Osteoblast (primary cell): ENCODE results near the gene PRDM12. TPM values are rescaled to one million over a fixed set of nuclear protein-coding genes. Genes with fewer than 3 reads are reported as not detected.

Experiments
- DNase-seq: peaks from one replicate; pipeline ENCODE4 v3.0.0; 2011; ENCODE audit warnings: low spot score, mixed read lengths; ENCODE audit not compliant: insufficient read length; ENCODE audit errors: missing footprints
- H2AFZ ChIP-seq: 2 replicates; pipeline ENCODE4 v1.6.0; 2011; ENCODE audit warnings: mild to moderate bottlenecking, low read length
- H3K27ac ChIP-seq: 2 replicates; pipeline ENCODE4 v1.5.1; 2011; ENCODE audit warnings: mild to moderate bottlenecking, low read depth, low read length, moderate library complexity
- H3K27me3 ChIP-seq: 2 replicates; pipeline ENCODE4 v1.6.0; 2012; ENCODE audit warnings: mild to moderate bottlenecking, control low read depth, inconsistent platforms, low read length, moderate library complexity; ENCODE audit not compliant: insufficient read depth
- H3K36me3 ChIP-seq: 2 replicates; pipeline ENCODE4 v1.5.1; 2011; ENCODE audit warnings: mild to moderate bottlenecking, low read length, control low read depth, moderate library complexity; ENCODE audit not compliant: insufficient read depth
- H3K4me1 ChIP-seq: 2 replicates; pipeline ENCODE4 v1.5.1; 2011; ENCODE audit warnings: mild to moderate bottlenecking, low read length, control low read depth, moderate library complexity; ENCODE audit not compliant: insufficient read depth
- H3K4me2 ChIP-seq: 2 replicates; pipeline ENCODE4 v1.6.0; 2011; ENCODE audit warnings: mild to moderate bottlenecking, low read length; ENCODE audit not compliant: insufficient read depth
- H3K4me3 ChIP-seq: fragments of 200-600 bp; sonication (generic); 3 replicates; pipeline ENCODE4 v1.5.1; 2012; ENCODE audit warnings: mild to moderate bottlenecking, low read length, inconsistent platforms; ENCODE audit not compliant: insufficient read depth
- H3K79me2 ChIP-seq: 2 replicates; pipeline ENCODE4 v1.6.0; 2012; ENCODE audit warnings: mild to moderate bottlenecking, low read length, control low read depth, inconsistent platforms; ENCODE audit not compliant: insufficient read depth
- H3K9me3 ChIP-seq: 2 replicates; pipeline ENCODE4 v1.5.1; 2011; ENCODE audit warnings: low read depth, low read length, control low read depth
- H4K20me1 ChIP-seq: 2 replicates; pipeline ENCODE4 v1.6.0; 2012; ENCODE audit warnings: mild to moderate bottlenecking, low read length, control low read depth; ENCODE audit not compliant: insufficient read depth
- total RNA-seq: library from RNA; depleted of rRNA; stranded (reverse); fragments of >200 nt; gene quantifications from 2 replicates; pipeline ENCODE4 v1.2.3, GENCODE V29; 2012
- TF ChIP-seq, protein P1 (sequence below): IDR thresholded peaks from 2 replicates; pipeline ENCODE4 v1.5.1; 2011; ENCODE audit warnings: mild to moderate bottlenecking, low read depth, low read length, moderate library complexity; ENCODE audit errors: extremely low read depth

The PRDM12 gene
- total RNA-seq, 1 donor = not detected

DNA sequence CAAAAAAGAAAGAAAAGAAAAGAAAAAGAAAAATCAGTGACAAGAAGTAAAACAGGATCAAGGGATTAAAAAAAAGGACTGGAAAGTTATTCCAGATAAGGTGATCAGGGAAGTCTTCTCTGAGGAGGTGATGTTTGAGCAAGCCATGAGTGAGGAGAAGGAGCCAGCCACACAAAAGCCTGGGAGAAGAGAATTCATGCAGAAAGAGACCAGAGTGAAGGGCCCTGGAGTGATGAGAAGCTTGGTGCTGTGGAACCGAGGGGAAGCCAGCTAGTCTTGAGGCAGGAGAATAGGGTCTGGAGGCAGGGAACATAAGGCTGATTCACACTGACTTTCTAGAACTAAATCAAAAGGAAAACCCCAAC is 25.2 kb downstream of the PRDM12 start:
- Histone ChIP-seq H4K20me1 (no peaks in the 10 kb centered on the region), H3K79me2 (peaks cover 10% of the 10 kb centered on the region), H3K9me3 (no peaks in the 10 kb centered on the region), H3K4me1 (peaks cover 18% of the 10 kb centered on the region), H3K4me3 (peak overlapping the region; percentile 74), H2AFZ (peak overlapping the region; percentile 83), H3K27ac (no peak overlapping the region), H3K36me3 (no peaks in the 10 kb centered on the region), H3K27me3 (no peaks in the 10 kb centered on the region), H3K4me2 (peak overlapping the region; percentile 84)
- DNase-seq = peak; percentile 54
- TF ChIP-seq, protein P1, sequence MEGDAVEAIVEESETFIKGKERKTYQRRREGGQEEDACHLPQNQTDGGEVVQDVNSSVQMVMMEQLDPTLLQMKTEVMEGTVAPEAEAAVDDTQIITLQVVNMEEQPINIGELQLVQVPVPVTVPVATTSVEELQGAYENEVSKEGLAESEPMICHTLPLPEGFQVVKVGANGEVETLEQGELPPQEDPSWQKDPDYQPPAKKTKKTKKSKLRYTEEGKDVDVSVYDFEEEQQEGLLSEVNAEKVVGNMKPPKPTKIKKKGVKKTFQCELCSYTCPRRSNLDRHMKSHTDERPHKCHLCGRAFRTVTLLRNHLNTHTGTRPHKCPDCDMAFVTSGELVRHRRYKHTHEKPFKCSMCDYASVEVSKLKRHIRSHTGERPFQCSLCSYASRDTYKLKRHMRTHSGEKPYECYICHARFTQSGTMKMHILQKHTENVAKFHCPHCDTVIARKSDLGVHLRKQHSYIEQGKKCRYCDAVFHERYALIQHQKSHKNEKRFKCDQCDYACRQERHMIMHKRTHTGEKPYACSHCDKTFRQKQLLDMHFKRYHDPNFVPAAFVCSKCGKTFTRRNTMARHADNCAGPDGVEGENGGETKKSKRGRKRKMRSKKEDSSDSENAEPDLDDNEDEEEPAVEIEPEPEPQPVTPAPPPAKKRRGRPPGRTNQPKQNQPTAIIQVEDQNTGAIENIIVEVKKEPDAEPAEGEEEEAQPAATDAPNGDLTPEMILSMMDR = no peak

DNA sequence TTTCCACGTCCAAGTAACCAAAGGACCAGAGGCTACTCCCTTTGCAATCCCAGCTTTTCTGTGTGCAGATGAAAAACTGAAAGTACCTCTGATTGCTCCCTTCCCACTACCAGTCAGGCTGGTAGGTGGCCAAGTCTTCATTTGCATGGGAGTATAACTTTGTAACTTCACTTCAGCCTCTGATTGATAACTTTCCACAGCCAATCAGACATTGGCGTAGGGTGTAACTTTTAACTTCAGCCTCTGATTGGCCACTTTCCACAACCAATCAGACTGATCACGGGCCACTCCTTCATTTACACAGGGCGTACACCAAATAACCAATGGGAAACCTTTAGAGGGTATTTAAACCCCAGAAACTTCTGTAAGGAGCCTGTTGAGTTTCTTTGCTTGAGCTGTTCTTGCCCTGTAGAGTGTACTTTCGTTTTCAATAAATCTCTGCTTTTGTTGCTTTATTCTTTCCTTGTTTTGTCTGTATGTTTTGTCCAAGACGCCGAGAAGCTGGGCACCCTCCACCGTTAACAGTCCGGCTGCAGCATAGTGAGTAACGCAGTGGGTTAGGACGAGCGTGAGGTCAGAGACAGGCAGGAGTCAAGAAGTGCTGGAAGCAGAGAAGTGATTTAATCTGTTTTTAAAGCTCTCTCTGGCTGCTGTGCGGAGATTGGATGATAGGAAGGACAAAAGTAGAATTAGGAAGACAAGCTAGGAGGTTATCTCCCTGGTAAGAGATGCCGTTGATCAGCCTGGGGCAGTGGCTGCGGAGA is 25.7 kb downstream of the PRDM12 start:
- H3K4me2 ChIP-seq = peak overlapping the region; percentile 84

DNA sequence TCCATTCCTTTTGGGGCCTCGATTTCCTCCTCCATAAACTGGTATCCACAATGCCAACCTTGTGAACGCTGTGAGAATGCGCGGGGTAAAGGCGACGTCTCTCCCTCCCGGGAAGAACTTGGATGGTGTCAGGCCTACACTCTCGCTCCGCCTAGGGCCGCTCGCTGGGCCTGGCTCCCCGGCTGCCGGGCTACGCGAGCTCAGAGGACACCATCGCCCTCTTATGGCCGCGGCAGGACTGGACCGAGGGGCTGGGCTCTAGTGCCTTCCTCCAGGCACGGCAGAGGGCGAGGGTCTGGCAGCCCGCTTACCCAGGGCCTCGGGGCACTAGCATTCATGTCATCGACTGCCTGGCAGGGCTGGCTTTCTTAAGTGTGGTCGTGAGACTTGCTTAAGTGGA is 27.9 kb downstream of the PRDM12 start:
- no peak for DNase-seq
- peak overlapping the region; percentile 98 for H2AFZ ChIP-seq
- no peak overlapping the region for H3K27ac ChIP-seq
- no peak overlapping the region for H3K4me3 ChIP-seq
- no peak overlapping the region for H3K4me2 ChIP-seq
- H3K36me3 ChIP-seq = peaks cover 15% of the 10 kb centered on the region
- H3K9me3 ChIP-seq = no peaks in the 10 kb centered on the region
- peaks cover 24% of the 10 kb centered on the region for H3K4me1 ChIP-seq
- peaks cover 34% of the 10 kb centered on the region for H3K79me2 ChIP-seq
- no peaks in the 10 kb centered on the region for H3K27me3 ChIP-seq
- TF ChIP-seq, protein P1 = no peak
- no peaks in the 10 kb centered on the region for H4K20me1 ChIP-seq

More for the DNA sequence above, 25.7 kb downstream of the PRDM12 start:
- H4K20me1 ChIP-seq = no peaks in the 10 kb centered on the region
- H3K9me3 ChIP-seq = no peaks in the 10 kb centered on the region
- peak overlapping the region; percentile 83 for H2AFZ ChIP-seq
- peaks cover 16% of the 10 kb centered on the region for H3K79me2 ChIP-seq
- TF ChIP-seq, protein P1 = no peak
- peak overlapping the region; percentile 62 for H3K27ac ChIP-seq
- H3K4me1 ChIP-seq = peaks cover 22% of the 10 kb centered on the region
- DNase-seq = peak; percentile 92
- no peaks in the 10 kb centered on the region for H3K27me3 ChIP-seq
- peak overlapping the region; percentile 74 for H3K4me3 ChIP-seq
- H3K36me3 ChIP-seq = no peaks in the 10 kb centered on the region

DNA sequence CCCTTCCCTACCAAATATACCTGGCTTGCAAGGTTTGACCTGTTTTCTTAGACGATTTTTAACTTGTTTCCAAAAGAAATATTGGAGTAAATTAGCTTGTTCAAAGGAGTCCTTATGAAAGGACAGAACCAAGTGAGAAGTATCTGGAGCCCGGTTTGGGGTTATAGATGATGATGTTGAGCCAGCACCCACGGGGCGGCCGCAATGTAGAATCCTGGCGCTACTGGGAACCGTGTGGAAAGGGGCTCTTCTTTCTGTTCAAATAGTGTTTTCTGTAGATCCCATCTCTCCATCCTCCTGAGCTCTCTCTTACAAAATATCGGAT is 28.7 kb downstream of the PRDM12 start:
- TF ChIP-seq, protein P1 = no peak
- Histone ChIP-seq H3K9me3 (no peaks in the 10 kb centered on the region), H3K27ac (peak overlapping the region; percentile 67), H3K4me3 (peak overlapping the region; percentile 85), H3K79me2 (peaks cover 37% of the 10 kb centered on the region), H2AFZ (peak overlapping the region; percentile 98), H3K4me2 (peak overlapping the region; percentile 93), H4K20me1 (no peaks in the 10 kb centered on the region), H3K27me3 (no peaks in the 10 kb centered on the region), H3K4me1 (peaks cover 24% of the 10 kb centered on the region), H3K36me3 (peaks cover 20% of the 10 kb centered on the region)
- DNase-seq = peak; percentile 77
